ENCODE measurements around the gene TM9SF4.

TM9SF4 gene

GRCh38 chr20:32075534-32075933 is 34.0 kb upstream of the TM9SF4 start:
- TF ChIP-seq FOXM1 (IDR thresholded peaks at IDR 0.05; ENCODE audit: borderline replicate concordance, low read depth), result no peak
- TF ChIP-seq NFIC (IDR thresholded peaks at IDR 0.05), result no peak
- TF ChIP-seq TCF12 (IDR thresholded peaks at IDR 0.05; ENCODE audit: low read depth), result no peak
- no peak for TF ChIP-seq MAX (IDR thresholded peaks at IDR 0.05)
- TF ChIP-seq REST (IDR thresholded peaks at IDR 0.05; ENCODE audit: low read depth), result no peak
- no peak for TF ChIP-seq EGR1 (IDR thresholded peaks at IDR 0.05)
- no peak for TF ChIP-seq USF1 (IDR thresholded peaks at IDR 0.05)
- no peak for TF ChIP-seq YY1 (IDR thresholded peaks at IDR 0.05; ENCODE audit: low read depth)
- no peak for TF ChIP-seq RAD21 (IDR thresholded peaks at IDR 0.05; ENCODE audit: low read depth)
- TF ChIP-seq EP300 (IDR thresholded peaks at IDR 0.05; ENCODE audit: borderline replicate concordance), result no peak
- no peak for TF ChIP-seq ZBTB7A (IDR thresholded peaks at IDR 0.05; ENCODE audit: low read depth)
- TF ChIP-seq TEAD4 (IDR thresholded peaks at IDR 0.05), result no peak
- no peak for TF ChIP-seq CEBPB (IDR thresholded peaks at IDR 0.05)
- no peak for TF ChIP-seq CREB1 (IDR thresholded peaks at IDR 0.05; ENCODE audit: low read depth)
- no peak for TF ChIP-seq TAF1 (IDR thresholded peaks at IDR 0.05; ENCODE audit: low read depth)

- TF ChIP-seq CEBPB (IDR thresholded peaks at IDR 0.05) (no peak), REST (IDR thresholded peaks at IDR 0.05; ENCODE audit: low read depth) (no peak), FOXM1 (IDR thresholded peaks at IDR 0.05; ENCODE audit: borderline replicate concordance, low read depth) (no peak), YY1 (IDR thresholded peaks at IDR 0.05; ENCODE audit: low read depth) (no peak), ZBTB7A (IDR thresholded peaks at IDR 0.05; ENCODE audit: low read depth) (no peak), EP300 (IDR thresholded peaks at IDR 0.05; ENCODE audit: borderline replicate concordance) (no peak), MAX (IDR thresholded peaks at IDR 0.05) (no peak), USF1 (IDR thresholded peaks at IDR 0.05) (no peak)
These were observed 32.3 kb upstream of the TM9SF4 start for GRCh38 chr20:32077190-32077589.

GRCh38 chr20:32078322-32078721 is 31.2 kb upstream of the TM9SF4 start:
- TF ChIP-seq NFIC (IDR thresholded peaks at IDR 0.05), result no peak
- no peak for TF ChIP-seq TEAD4 (IDR thresholded peaks at IDR 0.05)
- TF ChIP-seq CEBPB (IDR thresholded peaks at IDR 0.05), result no peak
- TF ChIP-seq MAX (IDR thresholded peaks at IDR 0.05), result no peak
- no peak for TF ChIP-seq EGR1 (IDR thresholded peaks at IDR 0.05)
- TF ChIP-seq ZBTB7A (IDR thresholded peaks at IDR 0.05; ENCODE audit: low read depth), result no peak
- TF ChIP-seq REST (IDR thresholded peaks at IDR 0.05; ENCODE audit: low read depth), result no peak
- TF ChIP-seq FOXM1 (IDR thresholded peaks at IDR 0.05; ENCODE audit: borderline replicate concordance, low read depth), result no peak
- no peak for TF ChIP-seq TCF12 (IDR thresholded peaks at IDR 0.05; ENCODE audit: low read depth)
- TF ChIP-seq CREB1 (IDR thresholded peaks at IDR 0.05; ENCODE audit: low read depth), result no peak
- no peak for TF ChIP-seq USF1 (IDR thresholded peaks at IDR 0.05)
- no peak for TF ChIP-seq YY1 (IDR thresholded peaks at IDR 0.05; ENCODE audit: low read depth)
- TF ChIP-seq RAD21 (IDR thresholded peaks at IDR 0.05; ENCODE audit: low read depth), result no peak
- TF ChIP-seq TAF1 (IDR thresholded peaks at IDR 0.05; ENCODE audit: low read depth), result no peak
- no peak for TF ChIP-seq EP300 (IDR thresholded peaks at IDR 0.05; ENCODE audit: borderline replicate concordance)

GRCh38 chr20:32078791-32079190 is 30.7 kb upstream of the TM9SF4 start:
- TF ChIP-seq TAF1 (IDR thresholded peaks at IDR 0.05; ENCODE audit: low read depth) (no peak), NFIC (IDR thresholded peaks at IDR 0.05) (no peak), CREB1 (IDR thresholded peaks at IDR 0.05; ENCODE audit: low read depth) (no peak), YY1 (IDR thresholded peaks at IDR 0.05; ENCODE audit: low read depth) (no peak), TCF12 (IDR thresholded peaks at IDR 0.05; ENCODE audit: low read depth) (no peak), ZBTB7A (IDR thresholded peaks at IDR 0.05; ENCODE audit: low read depth) (no peak), EGR1 (IDR thresholded peaks at IDR 0.05) (no peak), FOXM1 (IDR thresholded peaks at IDR 0.05; ENCODE audit: borderline replicate concordance, low read depth) (no peak), RAD21 (IDR thresholded peaks at IDR 0.05; ENCODE audit: low read depth) (no peak), USF1 (IDR thresholded peaks at IDR 0.05) (no peak), MAX (IDR thresholded peaks at IDR 0.05) (no peak)

All from Ishikawa (cell line).